ENCODE results near the gene ERFE.
"Not testable (repeated sequence)": the region's sequence is repeated elsewhere in the genome, so short reads cannot be mapped to it uniquely, and the experiment has no call there.

- TF ChIP-seq CTCF, POLR2A (IDR thresholded peaks at IDR 0.05): not testable (repeated sequence)
These were observed 12.3 kb downstream of the ERFE start for GRCh38 chr2:238171072-238171431.
